Measurements from ENCODE around the gene SLC23A3. TPM values are rescaled to one million over a fixed set of nuclear protein-coding genes. Genes with fewer than 3 reads are reported as not detected.

Gene SLC23A3
- polyA plus RNA-seq, 1 donor (not counting 4 experiments of a cell fraction or from before 2014, with no cell fraction given), result 1.4 TPM

DNA sequence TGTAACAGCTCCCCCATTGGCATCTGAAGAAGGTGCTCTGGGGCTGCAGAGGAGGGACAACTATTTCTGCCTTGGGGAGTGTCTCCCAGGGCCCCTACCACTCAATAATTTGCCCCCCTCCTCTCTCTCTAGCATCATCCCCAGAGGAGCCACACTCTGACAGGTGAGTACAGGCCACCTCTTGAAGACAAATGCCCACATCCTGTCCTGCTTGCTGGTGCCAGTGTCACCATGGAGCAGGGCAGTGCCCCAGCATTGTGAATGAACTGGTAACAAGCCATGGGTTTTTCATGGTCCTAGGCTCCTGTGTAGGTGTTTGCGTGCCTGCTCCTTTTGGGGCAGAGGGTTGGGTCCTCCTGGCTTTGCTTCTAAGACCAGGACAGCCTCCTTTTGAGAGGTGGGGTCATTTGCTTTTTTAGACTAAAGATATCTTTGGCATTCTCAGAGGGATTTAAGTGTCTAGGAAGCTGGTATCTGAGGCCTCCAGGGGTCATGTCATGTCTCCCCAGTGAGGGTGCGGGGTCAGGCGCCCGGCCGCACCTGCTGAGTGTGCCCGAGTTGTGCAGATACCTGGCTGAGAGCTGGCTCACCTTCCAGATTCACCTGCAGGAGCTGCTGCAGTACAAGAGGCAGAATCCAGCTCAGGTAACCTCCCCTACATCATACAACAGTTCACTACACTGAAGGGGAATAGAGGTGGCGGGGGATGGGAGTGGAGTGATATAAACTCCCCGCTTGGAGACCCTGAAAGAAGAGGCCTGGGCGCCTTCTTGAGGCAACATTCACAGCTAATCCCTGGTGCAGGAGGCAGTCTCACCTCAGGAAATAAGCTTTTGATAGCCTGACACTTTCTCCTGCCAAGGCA is 10.0 kb upstream of the SLC23A3 start:
- Histone ChIP-seq H3K36me3 (ENCODE audit: control insufficient read depth in 2 of 2, extremely low read depth in 1 of 2, insufficient read depth in 2 of 2, low read length in 2 of 2) (peaks cover 21 to 31% of the 10 kb centered on the region in 2 experiments), H3K4me1 (ENCODE audit: control insufficient read depth, extremely low read depth, insufficient read depth, low read length) (peaks cover 20% of the 10 kb centered on the region), H3K9me1 (ENCODE audit: control insufficient read depth, extremely low read depth, insufficient read depth, low read length) (peaks cover 2% of the 10 kb centered on the region), H3K9me3 (ENCODE audit: control insufficient read depth, low read depth, low read length) (no peaks in the 10 kb centered on the region), H2AFZ (ENCODE audit: control insufficient read depth, low read length) (no peak overlapping the region), H3K9ac (ENCODE audit: control insufficient read depth, extremely low read depth, insufficient read depth, low read length) (no peak overlapping the region), H3K79me2 (ENCODE audit: control insufficient read depth, insufficient read depth, low read length) (peaks cover 19% of the 10 kb centered on the region), H3K27ac (ENCODE audit: control insufficient read depth, insufficient read depth, low read length) (no peak overlapping the region), H4K20me1 (ENCODE audit: control insufficient read depth, extremely low read depth, insufficient read depth, low read length) (no peaks in the 10 kb centered on the region), H3K27me3 (ENCODE audit: control insufficient read depth, extremely low read depth, insufficient read depth, low read length) (no peaks in the 10 kb centered on the region), H3K4me3 (ENCODE audit: control insufficient read depth in 2 of 3, extremely low read depth in 1 of 3, insufficient read depth in 2 of 3, low read depth in 1 of 3, low read length in 3 of 3) (no peak overlapping the region), H3K4me2 (ENCODE audit: control insufficient read depth, extremely low read depth, insufficient read depth, low read depth, low read length) (peak overlapping the region; percentile 86)
- no peak for DNase-seq (ENCODE audit: low read depth, low spot score)
- no peak for FAIRE-seq
- dilution Hi-C loops (cut with MboI; ENCODE audit: extremely low pct_ligation_motif_present, low sequenced_read_pairs), result no loop called here
- TF ChIP-seq EZH2 (IDR thresholded peaks at IDR 0.05; ENCODE audit: low read length), result no peak
- TF ChIP-seq, protein P1, sequence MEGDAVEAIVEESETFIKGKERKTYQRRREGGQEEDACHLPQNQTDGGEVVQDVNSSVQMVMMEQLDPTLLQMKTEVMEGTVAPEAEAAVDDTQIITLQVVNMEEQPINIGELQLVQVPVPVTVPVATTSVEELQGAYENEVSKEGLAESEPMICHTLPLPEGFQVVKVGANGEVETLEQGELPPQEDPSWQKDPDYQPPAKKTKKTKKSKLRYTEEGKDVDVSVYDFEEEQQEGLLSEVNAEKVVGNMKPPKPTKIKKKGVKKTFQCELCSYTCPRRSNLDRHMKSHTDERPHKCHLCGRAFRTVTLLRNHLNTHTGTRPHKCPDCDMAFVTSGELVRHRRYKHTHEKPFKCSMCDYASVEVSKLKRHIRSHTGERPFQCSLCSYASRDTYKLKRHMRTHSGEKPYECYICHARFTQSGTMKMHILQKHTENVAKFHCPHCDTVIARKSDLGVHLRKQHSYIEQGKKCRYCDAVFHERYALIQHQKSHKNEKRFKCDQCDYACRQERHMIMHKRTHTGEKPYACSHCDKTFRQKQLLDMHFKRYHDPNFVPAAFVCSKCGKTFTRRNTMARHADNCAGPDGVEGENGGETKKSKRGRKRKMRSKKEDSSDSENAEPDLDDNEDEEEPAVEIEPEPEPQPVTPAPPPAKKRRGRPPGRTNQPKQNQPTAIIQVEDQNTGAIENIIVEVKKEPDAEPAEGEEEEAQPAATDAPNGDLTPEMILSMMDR (optimal IDR thresholded peaks at IDR 0.05 in 1 of 3, IDR thresholded peaks at IDR 0.05 in 1 of 3, conservative IDR thresholded peaks at IDR 0.05 in 1 of 3; ENCODE audit: extremely low read depth in 1 of 3, insufficient read depth in 2 of 3, low read length in 3 of 3), result no peak

DNA sequence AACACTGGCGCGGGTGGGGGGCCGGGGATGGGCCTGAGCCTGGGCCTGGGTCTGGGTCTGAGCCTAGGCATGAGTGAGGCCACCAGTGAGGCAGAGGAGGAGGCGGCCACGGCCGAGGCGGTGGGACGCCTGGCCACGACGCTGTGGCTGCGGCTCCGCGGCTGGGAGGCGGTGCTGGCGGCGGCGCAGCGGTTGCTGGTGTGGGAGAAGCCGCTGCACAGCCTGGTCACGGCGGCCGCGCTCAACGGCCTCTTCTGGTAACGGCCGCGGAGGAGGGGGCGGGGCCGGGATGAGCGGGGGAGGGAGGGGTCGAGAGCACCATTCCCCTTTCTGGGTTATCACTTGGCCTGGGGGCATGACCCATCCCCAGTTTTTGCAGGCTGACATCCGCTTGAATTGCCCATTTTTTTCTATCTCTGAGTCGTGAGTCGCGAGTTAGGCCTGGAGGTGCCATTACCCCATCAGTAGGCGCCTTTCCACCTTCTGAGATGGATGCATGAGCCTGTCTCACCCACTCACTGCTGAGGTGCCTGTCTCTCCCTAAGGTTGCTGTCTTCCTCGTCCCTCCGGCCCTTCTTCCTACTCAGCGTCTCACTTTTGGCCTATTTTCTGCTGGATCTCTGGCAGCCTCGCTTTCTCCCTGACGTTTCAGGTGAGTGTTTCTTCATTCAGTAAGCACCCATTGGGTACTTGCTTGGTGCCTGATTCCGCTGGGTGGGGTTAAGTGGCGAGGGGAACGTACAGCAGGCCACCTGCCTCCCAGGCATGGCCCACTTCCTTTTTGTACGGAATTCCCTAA is 8.7 kb upstream of the SLC23A3 start:
- H3K4me2 ChIP-seq (ENCODE audit: control insufficient read depth, extremely low read depth, insufficient read depth, low read depth, low read length), result peak overlapping the region; percentile 86
- H3K27me3 ChIP-seq (ENCODE audit: control insufficient read depth, extremely low read depth, insufficient read depth, low read length), result no peaks in the 10 kb centered on the region
- H3K9ac ChIP-seq (ENCODE audit: control insufficient read depth, extremely low read depth, insufficient read depth, low read length), result peak overlapping the region; percentile 95
- peak overlapping the region; percentile 45 for H3K27ac ChIP-seq (ENCODE audit: control insufficient read depth, insufficient read depth, low read length)
- H4K20me1 ChIP-seq (ENCODE audit: control insufficient read depth, extremely low read depth, insufficient read depth, low read length), result no peaks in the 10 kb centered on the region
- peak overlapping the region; percentile 82 for H2AFZ ChIP-seq (ENCODE audit: control insufficient read depth, low read length)
- H3K4me3 ChIP-seq (ENCODE audit: control insufficient read depth in 2 of 3, extremely low read depth in 1 of 3, insufficient read depth in 2 of 3, low read depth in 1 of 3, low read length in 3 of 3), result peak overlapping the region; percentile 81 to 90 (median 85)
- no peaks in the 10 kb centered on the region for H3K9me3 ChIP-seq (ENCODE audit: control insufficient read depth, low read depth, low read length)
- no peak for DNase-seq (ENCODE audit: low read depth, low spot score)
- H3K9me1 ChIP-seq (ENCODE audit: control insufficient read depth, extremely low read depth, insufficient read depth, low read length), result peaks cover 2% of the 10 kb centered on the region
- peaks cover 31 to 33% of the 10 kb centered on the region in 2 experiments for H3K36me3 ChIP-seq (ENCODE audit: control insufficient read depth in 2 of 2, extremely low read depth in 1 of 2, insufficient read depth in 2 of 2, low read length in 2 of 2)
- TF ChIP-seq, protein P1 (optimal IDR thresholded peaks at IDR 0.05 in 1 of 3, IDR thresholded peaks at IDR 0.05 in 1 of 3, conservative IDR thresholded peaks at IDR 0.05 in 1 of 3; ENCODE audit: extremely low read depth in 1 of 3, insufficient read depth in 2 of 3, low read length in 3 of 3), result no peak
- no peak for TF ChIP-seq EZH2 (IDR thresholded peaks at IDR 0.05; ENCODE audit: low read length)
- peaks cover 21% of the 10 kb centered on the region for H3K79me2 ChIP-seq (ENCODE audit: control insufficient read depth, insufficient read depth, low read length)
- H3K4me1 ChIP-seq (ENCODE audit: control insufficient read depth, extremely low read depth, insufficient read depth, low read length), result peaks cover 20% of the 10 kb centered on the region
- dilution Hi-C loops (cut with MboI; ENCODE audit: extremely low pct_ligation_motif_present, low sequenced_read_pairs), result no loop called here
- no peak for FAIRE-seq

Measured in keratinocyte (primary cell).